ES-I3 (cell line): ENCODE measurements around the gene OR2T27.
"Not testable (repeated sequence)": the region's sequence is repeated elsewhere in the genome, so short reads cannot be mapped to it uniquely, and the experiment has no call there.

ENCODE experiments used
- H3K36me3 ChIP-seq: 2 replicates; pipeline ENCODE4 v1.6.1; 2013; ENCODE audit warnings: mild to moderate bottlenecking, low read length, control low read depth, moderate library complexity; ENCODE audit not compliant: insufficient read depth
- H3K4me1 ChIP-seq: 2 replicates; pipeline ENCODE4 v1.6.1; 2013; ENCODE audit warnings: mild to moderate bottlenecking, control low read depth, low read length; ENCODE audit not compliant: insufficient read depth
- H3K9ac ChIP-seq: 2 replicates; pipeline ENCODE4 v1.6.1; 2013; ENCODE audit warnings: low read depth, mild to moderate bottlenecking, low read length, moderate library complexity
- H3K9me3 ChIP-seq: 2 replicates; pipeline ENCODE4 v1.6.1; 2013; ENCODE audit warnings: mild to moderate bottlenecking, low read length, moderate library complexity; ENCODE audit not compliant: control insufficient read depth, insufficient read depth

Gene OR2T27

DNA sequence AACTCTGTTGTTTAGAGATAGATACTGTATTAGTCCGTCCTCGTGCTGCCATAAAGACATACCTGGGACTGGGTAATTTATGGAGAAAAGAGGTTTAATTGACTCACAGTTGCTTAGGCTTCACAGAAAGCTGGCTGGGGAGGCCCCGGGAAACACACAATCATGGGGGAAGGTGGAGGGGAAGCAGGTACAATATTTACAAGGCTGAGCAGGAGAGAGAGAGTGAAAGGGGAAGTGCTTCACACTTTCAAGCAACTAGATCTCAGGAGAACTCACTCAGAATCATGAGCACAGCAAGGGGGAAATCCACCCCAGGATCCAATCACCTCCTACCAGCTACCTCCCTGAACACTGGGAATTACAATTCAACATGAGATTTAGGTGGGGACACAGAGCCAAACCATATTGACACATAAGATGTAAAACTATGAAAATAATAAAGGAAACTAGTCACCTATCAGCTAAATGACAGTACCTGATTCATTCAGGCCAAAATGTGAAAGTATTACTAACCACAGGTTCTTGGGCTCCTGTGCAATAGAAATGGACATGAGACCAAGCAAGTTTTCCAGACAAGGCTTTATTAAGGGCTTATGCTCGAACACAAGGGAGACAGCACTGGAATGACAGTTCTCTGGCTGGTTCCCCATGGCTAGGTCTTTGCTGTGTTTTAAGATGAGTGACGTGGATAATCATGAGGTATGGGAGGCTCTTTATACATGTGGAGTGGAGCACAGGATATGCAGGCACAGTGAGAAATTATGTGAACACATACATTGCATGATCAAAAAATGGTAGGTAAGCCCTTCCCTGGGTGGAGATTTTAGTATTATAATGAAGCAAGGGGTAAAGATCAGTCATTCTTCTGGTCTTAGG, 8.4 kb upstream of the OR2T27 start:
- H3K9ac ChIP-seq, H3K36me3 ChIP-seq, H3K9me3 ChIP-seq, H3K4me1 ChIP-seq: not testable (repeated sequence)

DNA sequence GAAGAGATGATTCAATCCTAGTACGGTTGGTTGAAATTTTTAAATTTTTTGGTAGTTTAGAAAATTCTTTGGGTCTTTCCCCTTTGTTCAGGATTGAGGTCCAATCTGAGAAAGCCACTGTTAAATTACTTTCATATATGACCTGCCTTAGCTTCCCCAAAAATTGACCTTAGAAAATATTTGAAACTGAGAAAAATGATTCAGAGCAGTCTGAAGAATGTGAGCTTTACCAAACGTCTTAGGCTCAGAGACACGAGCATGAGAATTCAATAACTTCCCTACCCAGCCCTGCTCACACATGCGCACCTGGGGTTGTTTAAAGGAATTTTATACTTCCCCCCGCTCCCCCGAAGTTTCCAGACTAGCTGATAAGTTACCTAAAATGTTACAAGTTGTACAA, 1.5 kb upstream of the OR2T27 start:
- H3K9ac ChIP-seq, H3K9me3 ChIP-seq, H3K4me1 ChIP-seq, H3K36me3 ChIP-seq: not testable (repeated sequence)

DNA sequence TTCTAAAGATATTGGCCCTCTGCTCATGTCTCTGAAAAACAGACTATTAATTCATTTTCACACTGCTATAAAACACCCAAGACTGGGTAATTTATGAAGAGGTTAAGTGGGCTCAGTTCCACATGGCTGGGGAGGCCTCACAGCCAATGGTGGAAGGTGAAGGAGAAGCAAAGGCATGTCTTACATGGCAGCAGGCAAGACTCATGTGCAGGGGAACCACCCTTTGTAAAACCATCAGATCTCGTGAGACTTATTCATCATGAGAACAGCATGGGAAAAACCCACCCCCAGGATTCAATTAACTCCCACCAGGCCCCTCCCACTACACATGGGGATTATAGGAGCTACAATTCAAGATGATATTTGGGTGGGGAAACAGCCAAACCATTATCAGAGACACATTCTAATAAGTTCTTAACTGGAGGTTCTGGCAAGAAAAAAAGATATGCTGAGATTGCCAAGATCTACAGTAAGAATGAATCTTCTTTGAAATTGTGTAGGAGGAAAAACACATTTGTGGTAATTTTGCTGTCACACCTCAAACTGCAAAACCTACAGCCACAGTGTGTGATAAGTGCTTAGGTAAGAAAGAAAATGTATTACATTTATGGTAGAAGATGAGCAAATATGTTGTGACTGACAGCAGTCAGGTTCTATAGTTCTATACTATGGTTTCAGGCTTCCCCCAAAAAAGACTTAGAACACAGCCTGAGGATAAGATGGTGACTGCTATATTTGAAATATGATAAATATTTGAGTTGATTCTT, 6.4 kb downstream of the OR2T27 start:
- not testable (repeated sequence) for H3K9ac ChIP-seq, H3K36me3 ChIP-seq, H3K9me3 ChIP-seq, H3K4me1 ChIP-seq

GRCh38 chr1:248645178-248645577, 10.2 kb downstream of the OR2T27 start, which contains the start of gene OR2T35:
Gene OR2T35 (minus strand): TSS chr1:248645278. CDS start chr1:248639258, 6,020 bp downstream.
- not testable (repeated sequence) for H3K36me3 ChIP-seq, H3K9ac ChIP-seq, H3K9me3 ChIP-seq, H3K4me1 ChIP-seq

GRCh38 chr1:248642971-248643651, 12.2 kb downstream of the OR2T27 start:
- H3K36me3 ChIP-seq, H3K9ac ChIP-seq, H3K9me3 ChIP-seq, H3K4me1 ChIP-seq: not testable (repeated sequence)

DNA sequence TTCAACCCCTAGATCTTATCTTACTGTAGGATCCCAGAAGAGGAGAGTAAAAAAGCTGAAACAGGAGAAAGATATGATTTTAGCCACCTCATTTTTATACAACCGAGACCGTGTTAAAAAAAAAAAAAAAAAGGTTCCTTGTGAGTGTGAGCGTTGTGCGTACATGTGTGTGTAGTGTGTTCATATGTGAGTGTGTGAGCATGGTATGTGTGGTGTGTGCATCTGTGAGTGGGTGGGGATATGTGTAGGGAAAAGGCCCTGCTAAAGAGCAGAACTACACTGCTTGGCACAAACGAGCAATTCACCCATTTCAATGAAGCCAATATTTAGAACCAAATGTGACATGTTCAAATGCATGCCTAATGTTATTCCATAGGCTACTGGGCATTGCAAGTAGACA, 13.7 kb downstream of the OR2T27 start:
- H3K9me3 ChIP-seq = not testable (repeated sequence)

DNA sequence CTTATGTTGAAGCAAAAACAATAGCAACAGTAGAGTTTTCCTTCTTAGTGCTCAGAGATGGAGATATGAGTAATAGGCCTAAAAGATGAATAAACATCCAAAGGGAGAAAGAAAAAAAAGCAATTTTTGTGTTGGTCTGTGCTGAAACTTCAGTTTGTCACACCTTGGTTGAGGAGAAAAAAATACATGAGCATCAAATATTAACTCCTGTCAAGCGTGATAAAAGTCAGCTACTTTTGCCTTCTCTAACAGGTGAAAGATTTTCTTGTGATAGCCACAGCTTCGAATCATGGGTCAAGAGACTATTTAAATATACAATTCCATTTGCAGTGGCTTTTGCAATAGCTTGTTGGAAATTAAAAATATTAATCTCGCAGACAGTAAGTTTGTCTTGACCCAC, 14.4 kb downstream of the OR2T27 start:
- not testable (repeated sequence) for H3K36me3 ChIP-seq, H3K4me1 ChIP-seq, H3K9ac ChIP-seq

More for the DNA sequence above, 13.7 kb downstream of the OR2T27 start:
- H3K4me1 ChIP-seq, H3K36me3 ChIP-seq, H3K9ac ChIP-seq: not testable (repeated sequence)

GRCh38 chr1:248639652-248640051, 15.7 kb downstream of the OR2T27 start:
- H3K9me3 ChIP-seq, H3K9ac ChIP-seq, H3K36me3 ChIP-seq, H3K4me1 ChIP-seq: not testable (repeated sequence)

More for the DNA sequence above, 14.4 kb downstream of the OR2T27 start:
- not testable (repeated sequence) for H3K9me3 ChIP-seq

GRCh38 chr1:248636612-248637011, 18.7 kb downstream of the OR2T27 start:
- not testable (repeated sequence) for H3K9ac ChIP-seq, H3K9me3 ChIP-seq

DNA sequence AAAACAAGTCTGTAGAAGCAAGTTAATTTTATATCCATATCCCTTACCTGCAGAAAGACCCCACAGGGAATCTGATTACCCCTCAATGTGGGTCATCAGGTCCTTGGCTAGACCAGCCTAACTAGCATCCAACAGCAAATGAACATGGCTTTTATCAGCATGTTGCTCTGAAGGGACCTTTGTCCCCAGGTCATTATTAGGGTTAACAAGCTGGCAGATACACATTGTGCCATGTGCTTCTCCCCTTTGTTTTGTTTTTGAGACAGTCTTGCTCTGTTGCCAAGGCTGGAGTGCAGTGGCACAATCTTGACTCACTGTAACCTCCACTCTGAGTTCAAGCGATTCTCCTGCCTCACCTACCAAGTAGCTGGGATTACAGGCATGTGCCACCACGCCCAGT, 20.3 kb downstream of the OR2T27 start, which contains the start of gene OR2T11:
TSS of gene OR2T11 (minus strand) at position 101 of the 400 bp plus-strand sequence. CDS start 7,963 bp downstream, outside the sequence.
- not testable (repeated sequence) for H3K4me1 ChIP-seq, H3K36me3 ChIP-seq

More at GRCh38 chr1:248636612-248637011, 18.7 kb downstream of the OR2T27 start:
- not testable (repeated sequence) for H3K36me3 ChIP-seq, H3K4me1 ChIP-seq

GRCh38 chr1:248631354-248632008, 23.8 kb downstream of the OR2T27 start:
- H3K9me3 ChIP-seq = no peaks in the 10 kb centered on the region
- H3K9ac ChIP-seq = no peak overlapping the region
- no peaks in the 10 kb centered on the region for H3K36me3 ChIP-seq
- no peaks in the 10 kb centered on the region for H3K4me1 ChIP-seq

More for the DNA sequence above, 20.3 kb downstream of the OR2T27 start, which contains the start of gene OR2T11:
- H3K9ac ChIP-seq, H3K9me3 ChIP-seq: not testable (repeated sequence)

DNA sequence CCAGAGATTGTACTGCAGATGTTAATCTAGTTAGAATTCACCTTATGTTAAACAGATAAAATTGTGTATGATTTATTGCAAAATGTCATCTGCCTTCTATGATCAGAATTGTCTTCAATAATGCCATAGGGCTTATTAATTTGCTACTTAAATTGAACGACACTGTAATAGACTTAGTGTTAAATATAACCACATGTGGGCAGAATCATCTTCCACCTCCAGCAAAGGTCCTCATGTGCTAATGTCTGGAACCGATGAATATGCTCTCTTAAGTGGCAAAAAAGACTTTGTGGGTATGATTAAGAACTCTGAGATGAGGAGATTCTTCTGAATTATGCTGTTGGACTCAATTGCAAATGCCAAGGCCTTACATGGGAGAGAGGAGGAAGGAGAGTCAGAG, 24.8 kb downstream of the OR2T27 start:
- Histone ChIP-seq H3K9ac (no peak overlapping the region), H3K9me3 (no peaks in the 10 kb centered on the region), H3K36me3 (no peaks in the 10 kb centered on the region), H3K4me1 (no peaks in the 10 kb centered on the region)

- no peaks in the 10 kb centered on the region for H3K4me1 ChIP-seq
- H3K9me3 ChIP-seq = no peaks in the 10 kb centered on the region
- H3K36me3 ChIP-seq = no peaks in the 10 kb centered on the region
- no peak overlapping the region for H3K9ac ChIP-seq
These were observed 27.1 kb downstream of the OR2T27 start for GRCh38 chr1:248627971-248628844.
